Sciatic nerve (tissue), 2 donors: ENCODE measurements around the gene ADGRB2. TPM values are rescaled to one million over a fixed set of nuclear protein-coding genes. Genes with fewer than 3 reads are reported as not detected.

Source experiments
- ATAC-seq: fragments of 200-7000 bp; cut with Tn5 transposase; one replicate; pipeline ENCODE4 v1.9.1; 2020; ENCODE audit warnings: mild to moderate bottlenecking, moderate library complexity
- DNase-seq: peaks from one replicate; pipeline ENCODE4 v3.0.0-alpha.2; 2020; ENCODE audit warnings: low spot score
- intact Hi-C: fragments of 100-400 bp; cut with DNase I; formaldehyde crosslinking; loops from one replicate; pipeline ENCODE4 v1.14.2; 2022
- microRNA-seq: library from miRNA; unstranded; fragments of <30 nt; microRNA quantifications from one replicate; pipeline ENCODE4 v1.2.0, GENCODE V29; 2020
- total RNA-seq: library from RNA; stranded (reverse); fragmentation: NEBNext Ultra II Directional; extraction: Animal tissue kit (Norgen Biotek cat#: 25700); gene quantifications from one replicate; pipeline ENCODE4 v1.2.1, GENCODE V29; 2021
- donor health status: DM: no; HTN: no; CAD: no.
- donor health status: DM: no; HTN: no; CAD: no.

ADGRB2 gene
- total RNA-seq, 1 donor from 2014 or later = 5.2 TPM

DNA sequence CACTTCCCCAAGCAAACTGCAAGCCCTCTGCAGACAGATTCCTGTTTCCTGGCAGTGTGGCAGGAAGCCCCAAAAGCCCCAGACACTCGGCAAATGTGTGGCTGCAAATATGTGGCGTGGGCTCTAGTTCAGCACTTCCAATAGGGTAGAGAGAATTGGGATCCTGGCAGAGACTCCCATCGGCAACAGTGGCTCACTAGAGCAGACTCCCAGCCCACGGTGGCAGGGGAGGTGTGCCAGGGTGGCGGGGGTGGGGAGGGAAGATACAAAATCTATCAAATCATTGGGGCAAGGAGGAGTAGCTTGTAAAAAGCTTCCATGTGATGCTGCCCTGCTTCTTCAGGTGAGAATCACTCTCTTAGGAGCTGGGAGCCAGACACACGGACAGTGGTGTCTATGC, 86.2 kb downstream of the ADGRB2 start:
- DNase-seq (no peak), ATAC-seq (no peak)
- intact Hi-C loops = no loop called here

DNA sequence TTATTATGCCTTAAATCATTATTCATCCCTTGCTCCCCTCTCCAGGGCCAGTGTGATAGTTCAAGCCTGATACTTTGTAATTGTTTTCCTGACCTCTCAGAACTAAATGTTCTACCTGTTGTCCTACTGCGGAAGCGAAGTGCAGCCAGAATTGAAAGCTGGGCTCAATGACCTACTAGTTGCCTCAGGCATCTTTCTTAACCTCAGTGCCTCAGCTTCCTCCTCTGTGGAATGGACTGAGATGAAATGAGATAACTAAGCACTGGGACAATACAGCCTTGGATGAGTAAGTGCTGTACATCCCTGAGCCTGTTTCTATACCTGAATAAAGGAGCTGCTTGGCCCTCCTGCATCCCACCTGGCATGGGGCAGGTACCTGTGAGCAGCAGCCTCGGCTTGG, 86.7 kb downstream of the ADGRB2 start:
- no peak for DNase-seq
- no peak for ATAC-seq
- intact Hi-C loops = no loop called here

Small RNA genes within 50 kb of the gene (microRNA-seq; reads per million reads assigned to microRNA genes)
- gene MIR4254 = not detected

Other genes with a start within 250 kb of the ADGRB2 start
- 91.9 TPM for gene TINAGL1, start 187.8 kb downstream of the ADGRB2 start, total RNA-seq
- gene HCRTR1, start 146.7 kb downstream of the ADGRB2 start, total RNA-seq = 0.31 TPM
- gene PEF1, start 119.5 kb downstream of the ADGRB2 start, total RNA-seq = 56.7 TPM
- 179 TPM for gene COL16A1, start 60.3 kb downstream of the ADGRB2 start, total RNA-seq
- 1.3 TPM for gene SPOCD1, start 51.7 kb upstream of the ADGRB2 start, total RNA-seq
- 256 TPM for gene PTP4A2, start 174.0 kb upstream of the ADGRB2 start, total RNA-seq
- gene KHDRBS1, start 249.5 kb upstream of the ADGRB2 start, total RNA-seq = 93.9 TPM